Hippocampal formation (tissue), 2 donors: Measurements from ENCODE around the gene MYBPC3.

Experiments
- DNase-seq, 2 donors: peaks; one replicate each; lab custom pipeline; 2025; lab: John Stamatoyannopoulos, UW

MYBPC3 gene

DNA sequence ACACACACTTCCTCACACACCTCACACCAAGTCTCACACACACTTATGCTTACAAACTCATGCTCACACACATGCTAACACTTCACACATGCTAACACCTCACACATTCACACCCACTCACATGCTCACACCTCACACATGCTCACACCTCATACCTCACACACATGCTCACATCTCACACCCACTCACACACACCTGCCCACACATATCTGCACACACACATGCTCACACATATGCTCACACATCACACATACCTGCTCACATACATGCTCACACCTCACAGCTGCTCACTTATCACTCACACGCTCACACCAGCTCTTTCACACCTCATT, 4.5 kb upstream of the MYBPC3 start:
- no peak for DNase-seq

DNA sequence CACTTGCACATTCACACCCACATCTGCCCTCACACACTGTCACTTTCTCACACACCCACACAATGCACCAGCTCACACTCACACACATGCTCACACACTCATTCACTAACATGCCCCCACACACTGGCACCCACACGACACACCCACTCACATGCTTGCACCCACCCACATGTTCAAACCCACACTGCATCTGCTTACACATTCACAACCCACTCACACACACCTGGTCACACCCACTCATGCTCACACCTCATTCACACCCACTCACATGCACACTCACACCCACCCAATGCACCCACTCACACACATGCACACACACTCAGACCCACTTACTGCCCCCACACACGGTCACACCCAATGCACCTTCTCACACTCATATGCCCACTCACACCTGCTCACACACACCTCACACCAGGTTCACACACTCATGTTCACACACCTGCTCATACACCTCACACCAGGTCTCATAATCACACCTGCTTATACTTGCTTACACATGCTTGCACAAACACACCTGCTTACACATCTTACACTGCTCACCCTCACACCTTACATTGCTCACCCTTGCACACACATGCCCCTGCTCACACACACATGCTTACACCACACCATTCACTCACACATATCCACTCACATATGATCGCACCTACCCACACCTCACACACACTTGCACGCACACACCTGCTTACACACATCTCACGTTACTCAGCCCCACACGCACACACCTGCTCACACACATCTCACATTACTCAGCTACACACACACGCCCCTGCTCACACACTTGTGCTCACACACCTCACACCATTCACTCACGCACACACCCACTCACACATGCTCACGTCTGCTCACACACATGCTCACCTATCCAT, 3.9 kb upstream of the MYBPC3 start:
- no peak for DNase-seq

DNA sequence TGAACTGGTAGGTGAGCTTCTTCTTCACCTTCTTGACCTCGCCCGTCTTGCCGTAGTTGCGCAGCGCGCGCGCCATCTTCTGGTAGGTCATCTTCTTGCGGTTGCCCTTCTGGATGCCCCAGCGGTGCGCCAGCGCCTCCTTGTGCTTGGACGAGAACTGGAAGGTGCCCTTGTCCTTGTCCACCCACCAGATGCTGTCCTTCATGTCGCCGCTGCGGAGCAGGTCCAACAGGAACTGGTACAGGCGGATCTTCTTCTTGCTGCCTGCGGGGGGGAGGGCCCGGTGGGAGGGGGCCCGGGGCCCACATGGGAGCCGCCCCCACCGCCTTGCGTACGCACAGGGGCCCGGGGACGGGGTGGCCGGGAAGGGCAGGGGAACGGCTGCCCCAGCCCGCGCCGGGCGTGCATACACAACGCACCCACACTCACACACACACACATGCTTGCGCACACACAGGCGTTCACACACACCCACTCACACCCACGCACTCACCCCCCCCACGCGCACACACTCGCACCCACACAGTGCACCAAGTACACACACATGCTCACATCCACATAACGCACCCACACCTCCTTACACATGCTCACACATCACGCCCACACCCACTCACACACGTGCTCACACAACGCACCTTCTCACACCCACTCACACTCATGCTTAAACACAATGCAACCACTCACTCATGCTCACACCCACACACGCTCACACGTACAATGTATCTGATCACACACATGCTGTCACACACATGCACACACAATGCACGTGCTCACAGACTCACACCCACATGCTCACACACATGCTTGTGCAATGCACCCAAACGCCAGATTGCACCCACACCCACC, 3.0 kb upstream of the MYBPC3 start:
- DNase-seq, result peak; percentile 66 to 78

DNA sequence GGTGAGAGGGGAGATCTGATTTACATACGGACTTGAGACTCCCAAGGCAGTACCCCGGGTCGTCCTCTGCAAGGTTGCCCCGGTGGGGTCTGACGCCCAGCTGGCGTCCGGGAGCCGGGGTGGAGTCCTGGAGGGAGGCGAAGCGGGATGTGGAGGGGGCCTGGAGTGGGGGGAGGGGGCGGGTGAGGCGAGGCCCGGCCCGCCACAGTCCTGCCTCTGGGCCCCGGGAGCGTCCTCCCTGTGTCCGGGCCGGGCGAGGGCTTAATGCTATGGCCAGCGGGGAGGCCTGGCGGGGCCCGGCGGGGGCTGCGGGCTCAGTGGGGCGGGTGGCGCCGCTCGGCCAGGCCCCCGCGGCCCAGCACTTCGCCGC, 2.4 kb upstream of the MYBPC3 start:
- no peak for DNase-seq

DNA sequence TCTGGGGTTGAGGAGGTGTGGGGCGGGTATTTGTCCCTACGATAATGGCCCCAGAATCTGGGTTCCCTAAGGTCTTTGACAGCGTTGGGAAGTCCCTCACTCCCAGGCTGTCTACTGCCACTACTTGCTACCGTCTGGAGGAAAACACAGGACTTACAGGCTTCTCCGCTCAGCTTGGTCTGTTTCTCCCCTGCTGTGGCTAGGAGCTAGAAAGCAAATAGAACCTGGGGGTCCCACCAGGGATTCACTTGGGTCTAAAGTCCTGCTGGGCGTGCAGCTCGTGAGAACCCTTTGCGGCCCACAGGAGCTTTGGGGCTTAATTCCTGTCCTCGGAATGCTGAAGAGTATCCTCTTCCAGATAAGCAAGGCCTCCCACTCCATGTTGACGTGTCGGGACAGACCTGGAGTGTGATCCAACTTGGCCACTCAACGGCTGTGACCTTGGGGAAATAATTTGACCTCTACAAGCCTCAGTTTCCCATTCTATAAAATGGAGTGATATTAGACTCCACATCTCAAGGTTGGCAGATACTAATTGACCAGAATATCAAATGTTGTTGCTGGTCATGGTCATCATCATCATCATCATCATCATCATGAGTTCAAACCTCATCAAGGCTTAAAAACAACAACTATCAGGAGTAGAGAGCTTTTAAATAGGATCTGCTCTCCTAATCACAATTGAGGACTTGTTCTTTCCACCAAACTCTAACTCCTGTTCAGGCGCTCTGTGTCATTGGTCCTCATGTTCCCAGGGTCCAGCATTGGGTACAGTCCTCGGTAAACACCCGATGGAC, 1.7 kb upstream of the MYBPC3 start:
- no peak for DNase-seq

DNA sequence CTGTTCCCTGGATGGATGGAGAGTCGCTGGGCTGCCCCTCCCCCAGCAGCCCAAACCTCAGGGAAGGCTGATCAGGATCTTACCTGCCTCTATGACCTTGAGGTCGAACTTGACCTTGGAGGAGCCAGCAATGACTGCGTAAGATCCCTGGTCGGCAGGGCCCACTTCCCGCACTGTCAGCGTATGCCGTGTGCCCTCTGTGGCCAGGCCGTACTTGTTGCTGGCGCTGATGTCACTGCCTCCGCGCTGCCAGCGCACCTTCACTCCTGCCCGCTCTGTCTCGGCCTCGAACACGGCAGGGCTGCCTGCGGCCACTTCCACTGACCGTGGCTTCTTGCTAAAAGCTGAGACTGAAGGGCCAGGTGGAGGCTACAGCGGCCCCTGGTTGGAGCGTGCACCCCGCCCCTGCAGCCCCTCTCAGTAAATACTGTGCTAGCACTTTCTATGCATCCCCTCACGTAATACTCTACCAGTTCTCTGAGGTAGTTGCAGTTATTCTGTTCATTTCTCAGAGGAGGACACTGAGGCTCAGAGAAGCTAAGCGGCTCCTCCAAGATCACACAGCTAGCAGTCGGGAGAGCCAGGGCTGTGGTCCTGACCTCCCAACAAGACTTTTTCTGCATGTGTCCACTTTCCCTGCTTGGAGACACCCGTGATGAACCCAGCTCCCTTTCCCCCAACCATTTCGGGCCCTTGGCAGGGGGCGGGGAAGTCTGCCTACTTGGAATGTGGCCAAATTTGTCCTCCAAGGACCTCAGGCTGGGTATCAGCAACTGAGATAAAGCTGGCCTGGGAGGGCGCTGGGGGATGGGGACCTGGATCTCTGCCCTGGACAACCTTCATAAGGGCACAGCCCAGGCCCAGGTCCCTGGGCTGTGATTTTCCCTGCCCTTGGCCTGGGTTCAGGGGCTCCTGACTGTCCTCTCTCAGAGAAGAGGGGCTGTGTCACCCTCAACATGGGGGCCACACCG, 1.1 kb downstream of the MYBPC3 start:
- DNase-seq, result no peak

DNA sequence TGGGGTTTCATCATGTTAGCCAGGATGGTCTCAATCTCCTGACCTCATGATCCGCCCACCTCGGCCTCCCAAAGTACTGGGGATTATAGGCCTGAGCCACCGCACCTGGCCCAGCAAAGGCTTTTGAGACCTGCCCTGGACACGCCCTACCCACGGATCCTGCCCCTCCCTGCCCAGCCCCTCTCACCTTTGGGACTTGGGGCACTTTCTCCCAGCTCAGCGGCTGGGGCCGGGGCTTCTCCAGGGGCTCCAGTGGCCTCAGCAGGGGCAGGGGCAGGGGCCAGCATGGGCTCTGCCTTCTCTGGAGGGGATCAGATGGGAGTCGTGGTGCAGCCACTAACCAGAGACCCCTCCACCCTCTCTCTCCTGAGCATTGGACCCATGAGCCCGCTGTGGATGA, 2.2 kb downstream of the MYBPC3 start:
- no peak for DNase-seq

DNA sequence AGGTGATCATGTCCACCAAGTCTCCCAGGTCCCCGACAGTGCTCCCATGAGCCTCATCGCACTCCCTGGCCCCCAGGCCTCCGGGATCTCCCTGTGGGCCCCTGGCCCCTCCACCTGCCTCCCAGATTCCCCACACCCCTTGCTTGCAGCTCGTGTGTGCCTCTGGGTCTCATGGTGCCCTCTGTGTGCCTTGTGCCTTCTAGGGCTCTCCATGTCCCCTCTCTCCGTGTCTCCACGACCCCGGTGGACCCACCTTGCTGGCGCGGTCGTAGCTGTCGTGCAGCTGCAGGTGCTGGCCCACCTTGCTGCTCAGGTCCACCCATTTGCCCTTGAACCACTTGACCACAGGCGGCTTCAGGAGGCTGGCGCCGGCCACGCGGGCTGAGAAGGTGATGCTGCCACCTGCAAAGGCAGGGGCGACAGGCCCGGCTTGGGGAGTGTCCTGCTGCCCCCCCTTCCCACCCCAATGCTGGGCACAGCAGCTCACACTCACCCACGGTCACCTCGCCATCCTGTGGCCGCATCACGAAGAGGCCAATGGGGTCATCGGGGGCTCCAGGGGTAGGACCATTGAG, 2.9 kb downstream of the MYBPC3 start:
- DNase-seq, result no peak

DNA sequence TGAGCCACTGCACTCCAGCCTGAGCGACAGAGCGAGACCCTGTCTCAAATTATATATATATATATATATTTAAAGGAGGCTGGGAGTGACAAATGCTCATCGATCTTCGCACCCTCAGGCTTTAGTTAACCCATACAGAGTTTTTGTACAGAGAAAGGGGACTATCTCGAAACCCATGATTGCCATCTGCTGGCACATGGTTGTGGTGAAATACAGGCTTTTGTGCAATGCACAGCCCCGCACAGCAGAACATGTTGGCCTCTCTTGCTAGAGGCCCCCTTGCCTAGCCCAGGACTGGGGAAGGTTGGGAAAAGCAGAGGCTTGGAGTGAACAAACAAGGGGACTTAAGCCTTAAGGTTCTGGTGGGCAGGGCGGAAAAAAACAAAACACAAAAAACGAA, 3.6 kb downstream of the MYBPC3 start:
- DNase-seq, result no peak

DNA sequence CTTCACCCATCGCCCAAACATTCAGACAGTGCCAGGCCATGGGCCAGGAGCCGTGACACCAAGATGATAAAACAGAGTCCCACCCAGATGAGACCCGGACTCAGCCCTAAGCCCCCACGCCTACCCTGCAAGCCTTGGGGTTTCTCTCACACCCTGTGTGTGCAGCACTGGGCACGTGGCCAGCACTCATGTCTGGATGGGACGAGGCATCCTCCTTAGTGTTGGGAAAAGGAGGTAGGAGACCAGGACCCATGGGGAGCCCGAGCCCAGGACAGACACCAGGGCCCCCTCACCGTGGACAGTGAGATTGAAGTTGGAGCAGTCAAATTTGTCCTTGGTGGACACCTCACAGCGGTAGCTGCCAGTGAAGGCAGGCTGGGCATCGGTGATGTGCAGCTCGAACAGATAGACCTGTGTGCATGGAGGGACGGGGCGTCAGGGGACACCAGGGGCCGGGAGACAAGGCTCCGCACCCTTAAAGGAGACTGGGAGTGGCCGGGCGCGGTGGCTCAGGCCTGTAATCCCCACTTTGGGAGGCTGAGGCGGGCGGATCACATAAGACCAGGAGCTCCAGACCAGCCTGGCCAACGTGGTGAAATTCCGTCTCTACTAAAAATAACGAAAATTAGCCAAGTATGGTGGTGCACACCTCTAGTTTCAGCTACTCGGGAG, 4.2 kb downstream of the MYBPC3 start:
- DNase-seq, result no peak

DNA sequence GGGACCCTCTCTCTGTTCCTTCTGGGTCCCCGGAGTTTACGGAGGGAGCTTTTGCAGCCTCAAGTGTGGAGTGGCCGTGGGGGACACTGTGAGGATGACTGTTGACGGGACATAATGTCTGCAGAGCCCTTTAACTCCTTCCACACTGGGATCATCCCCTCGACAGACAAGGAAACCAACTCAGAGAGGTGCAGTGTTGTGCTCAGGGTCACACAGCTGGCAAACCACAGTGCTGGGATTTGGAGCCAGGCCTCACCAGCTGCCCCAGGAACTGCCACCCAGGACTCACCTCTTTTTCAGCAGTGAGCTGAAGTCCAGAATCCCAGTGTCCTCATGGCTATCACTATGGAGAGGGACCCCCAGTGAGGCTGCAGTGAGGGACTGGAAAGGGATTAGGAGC, 5.4 kb downstream of the MYBPC3 start:
- DNase-seq, result no peak

DNA sequence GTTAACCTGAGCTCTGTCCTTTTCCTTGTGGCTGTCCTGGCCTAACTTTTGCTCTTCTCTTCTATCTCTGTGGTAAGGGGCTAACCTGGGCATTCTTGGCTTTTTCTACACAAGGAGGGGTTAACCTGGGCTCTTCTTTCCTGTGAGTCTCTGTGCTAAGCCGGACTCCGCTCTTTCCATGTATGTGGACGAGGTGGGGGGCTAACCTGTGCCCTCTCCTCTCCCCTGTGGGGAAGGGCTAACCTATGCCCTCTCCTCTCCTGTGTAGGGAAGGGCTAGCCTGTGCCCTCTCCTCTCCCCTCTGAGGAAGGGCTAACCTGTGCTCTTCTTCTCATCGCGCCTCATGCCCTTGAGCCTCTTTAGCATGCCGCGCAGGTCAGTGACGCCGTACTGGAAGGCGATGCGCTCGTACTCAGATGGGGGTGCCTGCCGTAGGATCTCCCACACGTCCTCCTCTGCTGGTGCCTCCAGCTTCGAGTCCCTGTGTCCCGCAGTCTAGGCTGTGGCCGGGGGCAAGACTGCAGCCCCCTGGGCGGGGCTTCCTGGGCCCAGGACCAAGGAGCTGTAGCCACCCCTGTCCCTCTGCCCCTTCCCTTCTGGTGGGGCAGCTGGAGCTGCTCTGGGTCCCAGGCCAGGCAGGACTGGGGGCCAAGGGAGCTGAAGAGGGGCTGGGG, 6.5 kb downstream of the MYBPC3 start:
- no peak for DNase-seq

DNA sequence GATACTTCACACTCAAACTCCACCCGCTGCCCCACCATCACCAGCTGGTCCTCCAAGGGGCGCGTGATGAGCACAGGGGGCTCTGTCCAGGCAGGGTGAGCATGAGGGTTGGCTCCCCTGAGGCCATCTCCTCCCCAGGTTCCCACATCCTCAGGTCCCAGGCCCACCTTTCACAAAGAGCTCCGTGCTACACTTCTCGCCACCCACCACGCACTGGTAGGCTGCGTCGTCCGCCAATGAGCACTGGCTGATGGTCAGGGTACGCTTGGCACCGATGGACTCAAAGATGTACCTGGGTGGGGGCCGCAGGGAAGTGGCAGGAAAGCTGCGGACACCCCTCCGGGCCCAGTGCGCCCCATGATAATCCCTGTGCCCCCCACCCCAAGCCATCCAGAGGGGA, 9.6 kb downstream of the MYBPC3 start:
- DNase-seq, result no peak

DNA sequence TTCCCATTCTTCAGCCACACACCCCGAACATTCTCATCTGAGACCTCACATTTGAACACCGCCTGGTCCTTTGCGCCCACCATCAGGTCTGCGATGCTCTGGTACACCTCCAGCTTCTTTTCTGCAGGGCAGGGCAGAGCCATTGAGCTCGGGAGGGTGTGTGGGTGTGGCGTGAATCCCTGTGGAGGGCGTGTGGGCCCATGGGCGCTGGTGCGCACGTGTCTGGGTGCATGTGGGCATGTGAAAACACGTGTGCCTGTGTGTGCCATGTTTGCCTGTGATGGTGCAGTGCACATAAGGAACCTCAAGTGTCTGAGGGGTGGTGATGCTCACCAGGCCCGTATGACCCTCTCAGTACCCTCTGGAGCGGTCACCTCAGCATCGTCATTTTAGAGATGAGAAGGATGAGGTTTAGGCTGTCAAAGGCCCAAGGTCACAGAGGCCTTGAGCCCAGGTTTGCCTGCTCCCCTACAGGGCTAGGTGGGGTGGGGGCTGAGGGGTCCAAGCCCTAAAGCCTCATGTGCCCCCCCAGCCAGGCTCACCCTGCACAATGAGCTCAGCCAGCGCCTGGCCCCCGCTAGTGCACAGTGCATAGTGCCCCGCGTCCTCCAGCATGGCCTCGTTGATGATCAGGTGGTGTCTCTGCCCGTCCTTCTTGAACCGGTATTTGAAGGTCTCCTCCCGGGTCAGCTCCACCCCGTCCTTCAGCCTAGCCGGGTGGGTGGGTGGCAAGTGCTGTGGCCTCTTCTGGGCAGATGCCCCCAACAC, 10.3 kb downstream of the MYBPC3 start:
- no peak for DNase-seq

DNA sequence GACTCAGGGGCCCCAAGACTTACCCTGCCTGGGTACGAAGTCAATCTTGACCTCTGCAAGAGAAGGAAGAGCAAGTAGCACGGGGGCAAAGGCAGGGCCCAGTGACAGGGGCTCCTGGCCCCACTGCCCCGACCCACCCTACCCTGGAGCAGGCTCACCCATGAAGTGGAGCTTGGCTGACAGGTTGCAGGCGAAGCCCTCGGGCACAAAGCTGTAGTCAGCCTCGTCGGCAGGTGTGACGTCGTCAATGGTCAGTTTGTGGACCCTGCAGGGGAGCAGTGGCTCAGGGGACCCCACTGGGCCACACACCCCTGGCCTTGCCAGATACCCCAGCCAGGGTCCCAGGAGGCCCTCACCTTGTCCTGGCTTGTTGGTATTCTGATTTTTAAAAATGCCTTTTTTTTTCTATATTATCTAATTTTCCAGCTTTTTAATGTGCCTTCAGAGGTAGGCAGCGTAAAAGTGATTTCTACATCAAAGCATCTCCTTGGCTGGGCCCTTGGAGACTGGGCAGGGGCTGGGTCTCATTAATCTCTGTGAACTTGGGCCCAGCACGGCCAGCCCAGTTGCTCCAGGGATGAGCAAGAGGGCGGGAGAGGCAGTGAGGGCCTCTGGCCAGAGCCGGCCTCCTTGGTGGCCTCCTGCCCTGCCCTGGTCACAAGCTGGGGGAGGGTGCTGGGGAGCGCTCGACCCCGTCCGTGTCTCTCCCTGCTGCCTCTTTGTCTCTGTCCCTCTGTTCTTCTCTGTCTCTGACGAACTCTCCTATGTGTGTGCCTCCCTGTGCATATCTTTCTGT, 11.3 kb downstream of the MYBPC3 start:
- DNase-seq, result no peak

DNA sequence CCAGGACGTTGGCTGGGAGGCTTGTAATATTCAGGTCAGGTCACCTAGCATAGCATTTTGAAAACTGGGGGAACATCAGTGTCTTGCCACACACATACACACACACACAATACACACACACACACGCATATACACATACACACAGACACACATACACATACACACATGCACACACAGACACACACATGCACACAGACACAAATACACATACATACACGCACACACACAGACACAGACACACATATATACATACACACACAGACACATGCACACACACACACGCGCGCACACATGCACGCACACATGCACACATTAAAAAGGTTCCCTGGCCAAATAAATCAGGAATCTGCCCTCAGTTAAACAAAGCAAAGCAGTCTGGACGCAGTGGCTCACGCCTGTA, 12.5 kb downstream of the MYBPC3 start:
- DNase-seq, result no peak

DNA sequence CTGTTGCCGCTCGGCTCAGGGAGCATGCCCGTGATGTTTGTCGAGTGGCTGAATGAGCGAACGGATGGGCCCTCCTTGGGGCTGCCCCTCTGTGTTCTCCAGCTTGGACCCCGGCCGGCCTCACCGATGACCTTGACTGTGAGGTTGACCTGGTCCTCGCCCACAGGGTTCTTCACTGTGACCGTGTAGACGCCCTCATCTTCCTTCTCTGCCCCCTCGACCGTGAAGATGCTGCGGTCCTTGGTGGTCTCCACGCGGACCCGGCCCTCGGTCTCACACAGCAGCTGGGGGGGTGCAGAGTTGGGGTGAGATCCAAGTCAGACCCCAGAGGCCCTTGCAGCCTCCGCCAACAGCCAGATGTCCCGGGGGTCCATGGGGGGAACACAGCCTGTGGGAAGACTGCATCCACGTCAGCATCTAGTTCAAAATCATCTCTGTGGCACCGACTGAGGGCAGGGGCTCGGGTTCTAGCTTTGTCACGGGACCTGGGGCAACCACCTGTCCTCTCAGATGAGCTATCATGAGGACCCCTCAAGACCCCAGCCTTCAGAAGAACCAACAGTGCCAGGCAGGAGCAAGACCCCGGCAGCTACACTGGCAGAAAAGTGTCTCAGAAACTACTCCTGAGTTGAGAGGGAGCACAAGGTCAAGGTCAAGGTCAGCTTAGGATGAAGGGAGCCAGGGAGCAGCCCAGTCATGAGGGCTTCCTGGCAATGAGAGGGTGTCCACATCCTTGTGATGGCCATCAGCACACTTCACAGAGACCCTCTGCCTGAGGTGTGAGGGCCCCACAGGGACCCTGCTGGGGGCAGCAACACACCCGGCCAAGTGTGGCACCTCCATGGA, 13.9 kb downstream of the MYBPC3 start:
- no peak for DNase-seq
